Measurements from ENCODE around the gene ANKRD12. TPM values are rescaled to one million over a fixed set of nuclear protein-coding genes. Genes with fewer than 3 reads are reported as not detected.

ANKRD12 gene
- total RNA-seq, 1 donor: 32.0 TPM

DNA sequence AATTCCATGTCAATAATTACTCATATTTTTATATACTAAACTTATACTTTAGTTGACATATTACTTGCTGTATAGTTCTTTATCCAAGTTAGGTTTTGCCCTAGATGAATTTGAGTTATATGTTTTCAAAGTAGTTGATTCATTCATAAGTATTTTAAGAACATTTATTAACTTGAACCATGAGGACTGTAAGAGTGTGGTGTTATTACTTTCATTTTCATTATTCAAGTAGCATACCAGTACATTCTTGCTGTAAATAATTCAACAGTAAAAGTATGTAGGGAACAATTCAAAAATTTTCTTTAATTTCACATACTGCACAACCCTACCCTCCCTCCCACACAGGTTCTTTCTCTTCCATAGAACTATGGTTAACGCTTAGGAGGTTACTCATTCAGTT is 75.4 kb downstream of the ANKRD12 start:
- H3K4me3 ChIP-seq (ENCODE audit: low read depth, low read length): no peak overlapping the region
- TF ChIP-seq, protein P1, sequence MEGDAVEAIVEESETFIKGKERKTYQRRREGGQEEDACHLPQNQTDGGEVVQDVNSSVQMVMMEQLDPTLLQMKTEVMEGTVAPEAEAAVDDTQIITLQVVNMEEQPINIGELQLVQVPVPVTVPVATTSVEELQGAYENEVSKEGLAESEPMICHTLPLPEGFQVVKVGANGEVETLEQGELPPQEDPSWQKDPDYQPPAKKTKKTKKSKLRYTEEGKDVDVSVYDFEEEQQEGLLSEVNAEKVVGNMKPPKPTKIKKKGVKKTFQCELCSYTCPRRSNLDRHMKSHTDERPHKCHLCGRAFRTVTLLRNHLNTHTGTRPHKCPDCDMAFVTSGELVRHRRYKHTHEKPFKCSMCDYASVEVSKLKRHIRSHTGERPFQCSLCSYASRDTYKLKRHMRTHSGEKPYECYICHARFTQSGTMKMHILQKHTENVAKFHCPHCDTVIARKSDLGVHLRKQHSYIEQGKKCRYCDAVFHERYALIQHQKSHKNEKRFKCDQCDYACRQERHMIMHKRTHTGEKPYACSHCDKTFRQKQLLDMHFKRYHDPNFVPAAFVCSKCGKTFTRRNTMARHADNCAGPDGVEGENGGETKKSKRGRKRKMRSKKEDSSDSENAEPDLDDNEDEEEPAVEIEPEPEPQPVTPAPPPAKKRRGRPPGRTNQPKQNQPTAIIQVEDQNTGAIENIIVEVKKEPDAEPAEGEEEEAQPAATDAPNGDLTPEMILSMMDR (IDR thresholded peaks at IDR 0.05; ENCODE audit: insufficient read depth, low read depth, low read length): no peak
- no peak for DNase-seq (ENCODE audit: low read depth)

DNA sequence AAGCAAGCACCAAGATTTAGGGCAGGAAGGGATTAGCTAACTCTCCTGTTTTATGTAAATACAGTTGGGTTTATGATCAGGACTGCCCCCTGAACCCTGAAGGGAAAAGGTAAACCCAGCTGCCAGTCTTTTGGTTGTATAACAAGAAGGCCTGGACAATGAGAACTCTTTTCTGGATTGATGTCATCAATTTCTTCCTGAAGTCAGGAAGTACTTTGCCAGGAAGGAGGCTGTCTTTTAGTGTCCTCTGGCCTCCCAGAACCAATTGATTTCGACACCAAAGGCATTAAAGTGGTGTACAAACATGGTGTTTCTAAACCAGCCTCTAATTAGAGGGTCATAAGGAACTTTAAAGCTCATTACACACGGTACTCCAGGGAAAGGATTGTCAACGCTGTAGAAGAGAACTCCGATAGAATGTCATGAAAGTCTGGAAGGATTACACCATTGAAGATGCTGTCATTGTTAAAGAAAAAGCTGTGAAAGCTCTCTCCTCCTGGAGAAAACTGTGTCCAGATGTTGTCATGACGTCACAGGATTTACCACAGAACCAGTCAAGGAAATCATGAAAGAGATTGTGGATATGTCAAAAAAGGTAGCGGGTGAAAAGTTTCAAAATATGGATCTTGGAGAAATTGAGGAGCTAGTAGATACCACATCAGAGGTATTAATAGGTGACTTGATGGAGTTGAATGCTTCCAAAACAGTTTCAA is 78.8 kb downstream of the ANKRD12 start:
- H3K4me3 ChIP-seq (ENCODE audit: low read depth, low read length): no peak overlapping the region
- peak; percentile 48 for DNase-seq (ENCODE audit: low read depth)
- TF ChIP-seq, protein P1 (IDR thresholded peaks at IDR 0.05; ENCODE audit: insufficient read depth, low read depth, low read length): no peak

DNA sequence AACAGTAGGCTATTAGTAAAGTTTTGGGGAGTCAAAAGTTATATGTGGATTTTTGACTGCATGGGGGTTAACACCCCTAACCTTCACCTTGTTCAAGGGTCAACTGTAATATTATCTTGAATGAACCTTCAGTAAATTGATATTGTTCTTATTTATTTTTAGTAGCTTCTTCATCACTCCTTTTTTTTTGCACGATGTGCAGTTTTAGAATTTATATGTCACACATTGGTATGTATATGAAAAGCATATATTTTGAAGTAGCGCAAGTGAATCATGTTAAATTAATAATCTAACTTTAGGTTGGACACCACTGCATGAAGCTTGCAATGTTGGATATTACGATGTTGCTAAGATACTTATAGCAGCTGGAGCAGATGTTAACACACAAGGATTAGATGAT is 79.9 kb downstream of the ANKRD12 start:
- H3K4me3 ChIP-seq (ENCODE audit: low read depth, low read length): no peak overlapping the region
- DNase-seq (ENCODE audit: low read depth): no peak
- TF ChIP-seq, protein P1 (IDR thresholded peaks at IDR 0.05; ENCODE audit: insufficient read depth, low read depth, low read length): no peak

DNA sequence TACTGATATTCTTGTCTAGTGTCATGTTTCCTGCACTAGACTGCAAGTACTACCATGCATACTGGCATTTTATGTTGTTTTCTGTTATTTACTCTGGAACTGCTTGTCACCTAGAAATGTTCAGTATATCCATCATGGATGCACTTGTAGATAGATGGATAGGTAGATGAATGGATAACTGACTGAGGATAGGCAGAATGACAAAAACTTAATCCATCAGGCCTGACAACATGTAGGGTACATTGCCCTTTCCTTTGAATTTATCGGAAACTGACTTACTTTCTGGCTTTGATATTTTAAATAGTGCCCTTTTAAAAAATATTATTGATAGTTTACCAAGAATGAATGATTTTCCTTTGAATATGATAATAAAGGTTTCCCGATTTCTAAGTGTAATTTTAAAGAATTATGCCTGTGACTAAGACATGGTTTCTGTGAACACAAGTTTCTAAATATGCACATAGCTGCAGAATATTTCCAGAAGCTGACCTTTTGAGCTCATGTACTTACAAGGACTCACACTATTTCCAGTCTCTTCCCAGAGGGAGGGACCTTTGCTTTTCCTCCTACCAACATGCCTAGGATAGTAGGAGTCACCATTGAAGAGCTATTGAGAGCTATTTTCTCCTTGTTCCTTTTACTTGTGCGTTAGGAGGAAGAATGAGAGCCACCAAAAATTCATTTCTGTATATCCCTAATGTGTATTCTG is 81.3 kb downstream of the ANKRD12 start:
- no peak overlapping the region for H3K4me3 ChIP-seq (ENCODE audit: low read depth, low read length)
- TF ChIP-seq, protein P1 (IDR thresholded peaks at IDR 0.05; ENCODE audit: insufficient read depth, low read depth, low read length): no peak
- peak; percentile 51 for DNase-seq (ENCODE audit: low read depth)

DNA sequence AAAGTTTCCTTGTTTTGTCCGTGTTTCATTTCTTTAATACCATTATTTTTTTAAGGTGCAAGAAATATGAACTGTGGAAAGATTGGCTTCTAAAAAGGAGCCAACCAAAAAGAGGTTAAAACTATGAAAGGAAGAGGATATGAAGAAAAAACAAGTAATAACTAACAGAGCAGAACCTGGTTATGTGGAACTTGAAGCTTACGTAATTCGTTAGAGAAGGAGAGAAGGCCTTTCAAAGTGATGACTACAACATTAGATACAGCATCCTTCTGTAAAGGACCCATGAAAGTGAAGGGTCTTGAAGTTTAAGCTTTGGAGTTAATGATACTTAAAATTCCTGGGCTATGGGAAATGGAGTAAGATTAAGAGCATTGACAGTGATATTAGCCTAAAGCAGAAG is 84.5 kb downstream of the ANKRD12 start:
- no peak for DNase-seq (ENCODE audit: low read depth)
- TF ChIP-seq, protein P1 (IDR thresholded peaks at IDR 0.05; ENCODE audit: insufficient read depth, low read depth, low read length): no peak
- H3K4me3 ChIP-seq (ENCODE audit: low read depth, low read length): no peak overlapping the region

DNA sequence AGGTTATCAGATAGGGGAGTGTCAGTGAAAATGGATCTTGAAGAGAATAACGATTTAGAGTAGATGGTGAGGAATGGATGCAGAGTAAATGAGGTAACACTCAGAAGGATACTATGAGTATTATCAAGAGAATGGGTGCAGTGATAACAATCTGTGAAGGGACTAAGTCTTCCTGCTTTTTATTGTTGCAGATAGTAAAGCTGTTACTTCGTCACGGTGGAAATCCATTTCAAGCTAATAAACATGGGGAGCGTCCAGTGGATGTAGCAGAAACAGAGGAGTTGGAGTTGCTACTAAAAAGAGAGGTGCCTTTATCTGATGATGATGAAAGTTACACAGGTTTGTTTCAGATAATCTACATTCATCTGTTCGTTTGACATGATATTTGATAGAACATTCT is 85.1 kb downstream of the ANKRD12 start:
- no peak for DNase-seq (ENCODE audit: low read depth)
- no peak overlapping the region for H3K4me3 ChIP-seq (ENCODE audit: low read depth, low read length)
- TF ChIP-seq, protein P1 (IDR thresholded peaks at IDR 0.05; ENCODE audit: insufficient read depth, low read depth, low read length): no peak
